Skin of body (tissue), 2 donors: ENCODE measurements around the gene ANKS1B. TPM values are rescaled to one million over a fixed set of nuclear protein-coding genes. Genes with fewer than 3 reads are reported as not detected.
"Not testable (repeated sequence)": the region's sequence is repeated elsewhere in the genome, so short reads cannot be mapped to it uniquely, and the experiment has no call there.

Experiments used
- DNase-seq: peaks from one replicate; lab custom pipeline; 2025; lab: John Stamatoyannopoulos, UW
- total RNA-seq: library from RNA; depleted of rRNA; stranded (reverse); fragments of >200 nt; gene quantifications from one replicate; pipeline ENCODE4 v1.2.3, GENCODE V29; 2014

The ANKS1B gene
- total RNA-seq, 1 donor from 2014 or later: 10.7 TPM

GRCh38 chr12:98970210-98970609, 1014.5 kb downstream of the ANKS1B start:
- no peak for DNase-seq

DNA sequence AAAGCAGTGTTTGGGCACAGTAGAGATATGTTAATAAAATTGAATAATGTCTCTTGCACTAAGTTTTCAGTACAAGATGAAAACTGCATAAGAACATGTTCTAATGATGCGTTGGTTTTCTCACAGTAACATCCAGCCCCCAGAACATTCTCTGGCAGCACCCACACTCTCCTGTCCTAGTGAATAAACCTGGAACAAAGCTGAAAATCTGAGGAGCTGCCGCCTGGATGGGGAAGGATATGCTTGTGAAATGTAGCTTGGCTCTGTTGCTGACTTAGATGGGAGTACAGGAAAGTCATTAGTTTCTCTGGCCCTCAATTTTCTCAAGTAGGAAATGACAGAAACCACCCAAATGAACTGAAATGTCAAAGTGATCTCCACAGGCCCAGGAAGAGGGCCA, 1015.8 kb downstream of the ANKS1B start:
- no peak for DNase-seq

DNA sequence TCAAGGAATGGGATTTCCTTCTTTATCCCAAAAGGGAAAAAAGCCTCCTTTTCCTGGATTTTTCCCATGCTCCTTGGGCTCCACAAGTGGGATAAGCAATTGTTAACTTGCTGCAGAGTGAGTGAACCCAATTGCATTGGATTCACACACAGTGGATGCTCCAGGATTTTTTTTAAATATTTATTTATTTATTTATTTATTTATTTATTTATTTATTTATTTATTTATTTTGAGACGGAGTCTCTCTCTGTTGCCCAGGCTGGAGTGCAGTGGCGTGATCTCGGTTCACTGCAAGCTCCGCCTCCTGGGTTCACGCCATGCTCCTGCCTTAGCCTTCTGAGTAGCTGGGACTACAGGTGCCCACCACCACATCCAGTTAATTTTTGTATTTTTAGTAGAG, 1027.6 kb downstream of the ANKS1B start:
- not testable (repeated sequence) for DNase-seq

DNA sequence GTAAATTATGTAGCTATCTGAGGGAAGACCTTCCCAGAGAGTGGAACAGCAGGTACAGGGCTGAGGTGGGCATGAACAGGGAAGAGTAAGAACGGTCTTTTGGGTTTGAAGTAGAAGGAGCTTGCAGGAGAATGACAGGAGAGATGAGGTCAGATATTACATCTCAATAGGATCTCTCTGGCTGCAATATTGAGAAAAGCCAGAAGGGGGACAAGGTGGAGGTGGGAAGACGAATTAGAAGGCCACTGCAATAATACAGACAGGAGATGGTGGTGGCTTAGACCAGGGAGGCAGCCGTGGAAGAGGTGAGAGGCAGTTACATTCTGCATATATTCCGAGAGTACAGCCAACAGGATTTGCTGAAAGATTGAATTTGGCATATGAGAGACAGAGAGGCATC, 1029.5 kb downstream of the ANKS1B start:
- DNase-seq: no peak

GRCh38 chr12:98954506-98954905, 1030.2 kb downstream of the ANKS1B start:
- no peak for DNase-seq

- DNase-seq: no peak
Observed at GRCh38 chr12:98951406-98951805, 1033.3 kb downstream of the ANKS1B start.

DNA sequence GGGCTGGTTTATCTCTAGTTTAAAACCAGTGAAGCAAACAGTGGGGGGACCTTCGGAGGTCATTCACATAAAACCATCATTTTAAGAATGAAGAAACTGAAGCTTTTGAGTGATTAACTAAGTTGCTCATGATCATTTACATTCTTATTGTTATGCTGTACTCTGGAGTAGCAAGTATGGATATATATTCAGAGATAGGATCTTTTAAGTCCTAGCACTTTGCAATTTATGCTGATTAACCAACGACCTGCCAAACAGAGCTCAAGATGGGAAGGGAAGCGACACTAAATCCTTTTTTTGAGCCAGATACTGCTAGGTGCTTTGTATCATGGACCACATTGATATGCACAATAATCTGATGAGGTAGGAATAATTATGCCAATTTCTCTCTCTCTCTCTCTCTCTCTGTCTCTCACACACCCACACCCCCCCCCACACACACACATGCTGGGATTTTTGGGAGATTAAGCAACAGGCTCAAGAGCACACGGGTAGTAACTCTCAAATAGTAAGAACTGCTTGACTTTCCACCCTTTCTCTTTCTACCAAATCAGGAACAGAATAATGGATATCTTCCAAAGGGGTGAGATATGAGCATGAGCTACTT, 1036.3 kb downstream of the ANKS1B start:
- no peak for DNase-seq

- DNase-seq: no peak
Observed at GRCh38 chr12:98945864-98946263, 1038.9 kb downstream of the ANKS1B start.

DNA sequence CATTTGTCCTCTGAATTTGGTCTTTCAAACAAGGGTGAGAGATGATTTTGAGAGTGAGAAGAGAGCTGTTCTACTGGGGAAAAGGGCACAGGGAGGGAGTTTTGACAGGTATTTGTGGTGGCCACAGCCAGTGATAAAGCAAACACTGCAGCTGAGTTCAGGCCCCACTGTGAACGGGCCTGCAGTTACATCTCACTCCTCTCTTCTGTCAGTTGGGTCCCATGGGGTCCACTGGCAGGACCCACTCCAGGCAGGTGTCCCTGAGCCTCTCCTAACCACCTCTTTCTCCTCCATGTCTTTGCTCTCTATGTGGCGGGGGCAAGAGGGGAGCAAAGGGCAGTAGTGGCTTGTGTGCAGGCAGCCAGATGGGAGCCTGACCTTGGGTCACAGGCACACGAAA, 1044.8 kb downstream of the ANKS1B start:
- no peak for DNase-seq

- DNase-seq: peak; percentile 3
Observed at GRCh38 chr12:98939350-98939749, 1045.4 kb downstream of the ANKS1B start.

- DNase-seq: no peak
Observed at GRCh38 chr12:98935847-98936246, 1048.9 kb downstream of the ANKS1B start.

DNA sequence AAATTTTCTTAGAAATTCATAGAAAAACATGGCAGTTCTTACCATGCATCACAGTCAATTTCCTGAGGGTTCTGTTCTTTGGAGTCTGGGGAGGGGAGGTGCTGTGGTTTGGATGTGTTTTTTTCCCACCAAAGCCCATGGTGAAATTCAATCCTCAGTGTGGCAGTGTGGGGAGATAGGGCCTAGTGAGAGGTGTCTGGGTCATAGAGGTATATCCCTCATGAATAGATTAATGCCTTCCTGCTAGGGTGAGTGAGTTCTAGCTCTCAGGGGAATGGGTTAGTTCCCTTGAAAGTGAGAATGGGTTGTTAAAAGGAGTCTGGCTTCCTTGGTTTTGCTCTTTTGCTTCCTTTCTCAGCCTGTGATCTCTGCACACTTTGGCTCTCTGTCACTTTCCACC, 1061.9 kb downstream of the ANKS1B start:
- DNase-seq: no peak

GRCh38 chr12:98918176-98918863, 1066.4 kb downstream of the ANKS1B start:
- no peak for DNase-seq

DNA sequence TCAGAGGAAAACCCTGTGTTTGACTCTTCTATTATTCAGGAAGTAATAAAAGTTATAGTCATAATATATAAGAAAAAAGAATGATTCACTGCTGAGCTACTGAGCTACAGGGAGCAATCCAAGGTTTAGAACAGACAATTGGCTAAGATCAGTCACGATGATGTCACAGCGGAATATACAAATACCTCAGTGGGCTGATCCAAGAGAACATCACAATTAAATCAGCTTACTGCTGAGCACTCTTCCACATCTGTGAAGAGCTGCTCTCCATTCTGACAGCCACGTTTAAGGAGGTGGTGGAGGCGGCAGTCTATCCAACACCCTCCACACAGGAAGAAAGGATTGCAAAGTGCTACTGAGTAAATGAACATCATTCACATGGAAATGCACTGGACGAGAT, 1068.6 kb downstream of the ANKS1B start:
- DNase-seq: no peak

DNA sequence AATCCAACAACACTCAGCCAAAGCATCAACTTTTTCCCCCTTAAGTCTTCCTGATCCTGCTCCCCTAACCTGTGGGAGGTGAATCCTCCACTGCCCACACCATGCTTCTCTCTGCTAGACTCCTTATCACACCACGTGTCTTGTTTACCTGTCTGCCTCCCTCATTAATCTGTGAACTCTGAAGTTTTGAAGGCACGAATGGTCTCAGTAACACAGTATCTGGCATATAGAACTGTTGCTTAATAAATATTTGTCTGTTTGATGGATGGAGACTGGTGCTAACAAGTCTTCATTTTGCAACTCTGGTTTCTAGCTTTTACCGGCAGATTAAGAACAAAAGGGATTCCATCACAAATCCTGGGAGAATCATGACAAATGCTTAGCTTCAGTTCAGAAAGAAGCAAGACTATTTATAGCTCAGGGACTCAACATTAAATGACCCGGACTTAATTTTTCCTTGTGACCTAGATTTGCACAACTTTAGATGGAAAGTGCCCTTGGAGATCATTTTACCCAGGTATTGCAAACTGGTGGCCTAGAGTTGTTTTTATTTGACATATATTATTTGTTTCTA, 1072.2 kb downstream of the ANKS1B start:
- no peak for DNase-seq

DNA sequence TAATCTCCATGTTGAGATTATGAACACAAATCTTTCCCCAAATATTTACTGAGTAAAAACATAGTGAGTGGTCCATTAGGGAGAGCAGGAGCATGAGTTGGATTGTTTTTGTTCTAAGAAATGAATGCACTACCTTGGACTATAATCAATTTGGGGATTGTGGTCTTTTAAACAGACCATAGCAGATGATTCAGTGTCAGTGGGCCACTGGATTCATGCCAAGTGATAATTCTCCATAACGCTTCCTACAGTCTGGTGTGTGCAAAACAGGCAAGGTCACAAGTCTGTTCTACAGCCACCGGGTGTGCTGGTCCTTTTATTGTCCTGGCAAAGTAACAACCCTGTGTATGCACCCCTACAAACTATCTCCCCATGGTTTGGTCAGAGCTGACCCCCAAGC, 1073.3 kb downstream of the ANKS1B start:
- no peak for DNase-seq

GRCh38 chr12:98909746-98910145, 1075.0 kb downstream of the ANKS1B start:
- DNase-seq: no peak

DNA sequence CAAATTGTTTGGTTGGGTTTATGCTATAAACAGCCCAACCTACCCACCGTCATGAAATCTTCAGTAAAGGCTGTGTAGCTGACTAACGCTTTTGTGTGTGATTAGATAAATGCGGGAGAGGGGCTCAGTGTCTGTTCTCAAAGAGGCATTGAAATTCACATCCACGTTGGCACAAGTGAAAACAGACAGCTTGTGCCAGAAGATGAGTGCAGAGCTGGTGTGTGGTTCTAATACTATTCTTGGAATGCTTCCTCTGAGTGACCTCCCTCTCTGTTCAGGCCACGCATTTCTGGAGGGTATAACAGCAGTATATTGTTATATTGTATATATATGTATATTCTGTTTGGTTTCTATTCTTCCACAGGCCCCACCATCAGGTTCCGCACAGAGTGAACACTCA, 1075.9 kb downstream of the ANKS1B start:
- DNase-seq: no peak

DNA sequence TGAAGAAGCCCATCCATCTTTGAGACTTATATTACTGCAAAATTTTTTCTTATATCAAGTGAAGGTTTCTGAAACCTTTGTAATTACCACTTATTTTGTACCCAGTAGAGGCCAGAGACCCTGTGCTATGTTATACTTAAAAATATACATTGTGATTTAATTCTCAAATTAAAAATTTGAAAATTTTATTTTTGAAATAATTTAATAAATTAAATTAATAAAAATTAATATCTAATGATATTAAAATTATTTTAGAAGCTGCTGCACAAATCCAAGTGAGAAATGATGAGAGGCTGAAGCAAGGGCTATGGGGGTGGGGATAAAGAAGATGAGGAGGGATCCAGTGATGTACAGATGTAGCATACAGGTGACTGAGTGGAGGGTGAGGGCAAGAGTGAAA, 1080.9 kb downstream of the ANKS1B start:
- no peak for DNase-seq

GRCh38 chr12:98901189-98901588, 1083.5 kb downstream of the ANKS1B start:
- DNase-seq: no peak

DNA sequence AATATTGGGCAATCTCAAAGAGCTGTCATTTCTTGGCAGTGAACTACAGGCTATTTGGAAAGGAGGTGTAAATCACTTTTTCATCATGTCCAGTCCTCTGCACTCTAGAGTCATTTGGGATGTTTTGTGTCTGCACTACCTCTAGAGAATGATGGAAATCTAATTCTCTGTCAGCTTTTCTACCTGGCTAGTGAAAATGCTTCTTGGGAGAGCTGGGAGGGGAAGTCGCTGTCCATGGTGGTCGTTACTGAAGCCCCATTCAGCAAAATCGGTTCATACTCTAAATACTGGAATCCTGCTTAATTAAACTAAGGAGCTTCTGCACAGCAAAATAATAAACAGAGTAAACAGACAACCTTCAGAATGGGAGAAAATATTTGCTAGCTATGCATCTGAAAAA, 1087.8 kb downstream of the ANKS1B start:
- no peak for DNase-seq

GRCh38 chr12:98895086-98895651, 1089.6 kb downstream of the ANKS1B start:
- DNase-seq: no peak
